ENCODE measurements around the gene IQSEC3.

Gene IQSEC3

GRCh38 chr12:155006-155405, 88.4 kb downstream of the IQSEC3 start:
- no peak for DNase-seq (ENCODE audit: low spot score)
- H3K79me1 ChIP-seq (ENCODE audit: low read depth, low read length): no peaks in the 10 kb centered on the region
- no peaks in the 10 kb centered on the region for H3K9me3 ChIP-seq (replicated peaks in 1 of 2; ENCODE audit: control insufficient read depth in 2 of 2, insufficient read depth in 1 of 2, low read depth in 1 of 2, low read length in 2 of 2)
- peaks cover 0 to 26% (median 0%) of the 10 kb centered on the region in 3 experiments for H3K27me3 ChIP-seq (ENCODE audit: control insufficient read depth in 3 of 3, insufficient read depth in 3 of 3, low read depth in 1 of 3, low read length in 3 of 3)
- H4K8ac ChIP-seq (ENCODE audit: low read depth, low read length): no peak overlapping the region
- no peak overlapping the region for H3K14ac ChIP-seq (ENCODE audit: low read length)
- H2AK5ac ChIP-seq (ENCODE audit: low read depth, low read length): no peak overlapping the region
- H2AFZ ChIP-seq (ENCODE audit: low read length): no peak overlapping the region
- no peak overlapping the region for H3K27ac ChIP-seq (replicated peaks; ENCODE audit: low read length)
- H3K9ac ChIP-seq (ENCODE audit: low read depth, low read length, poor library complexity): peak overlapping the region; percentile 9
- no peak overlapping the region for H3K23ac ChIP-seq (ENCODE audit: low read depth, low read length, poor library complexity)
- no peak overlapping the region for H2BK15ac ChIP-seq (ENCODE audit: low read length)
- no peak overlapping the region for H2BK120ac ChIP-seq (ENCODE audit: low read depth, low read length)
- no peaks in the 10 kb centered on the region for H3K36me3 ChIP-seq (replicated peaks in 1 of 2; ENCODE audit: control insufficient read depth in 2 of 2, insufficient read depth in 2 of 2, low read length in 2 of 2)
- no peak overlapping the region for H3K4me2 ChIP-seq (ENCODE audit: insufficient read depth, low read length, poor library complexity, severe bottlenecking)
- no CpG with 5 or more reads among the region's 9 CpGs for WGBS, 2 donors (ENCODE audit: extremely low coverage in 2 of 2, insufficient read length in 2 of 2, insufficient replicate concordance in 1 of 2)
- no peak overlapping the region for H2BK12ac ChIP-seq (ENCODE audit: low read length)
- H3K4me1 ChIP-seq (ENCODE audit: control insufficient read depth in 2 of 2, insufficient read depth in 1 of 2, low read depth in 1 of 2, low read length in 2 of 2): peaks cover 0 to 10% of the 10 kb centered on the region in 2 donors
- H3K4ac ChIP-seq (ENCODE audit: low read length): no peak overlapping the region
- no peak overlapping the region for H4K91ac ChIP-seq (ENCODE audit: low read depth, low read length, poor library complexity)
- peak overlapping the region; percentile 81 for H3K18ac ChIP-seq (ENCODE audit: low read length)
- no peak overlapping the region for H3K4me3 ChIP-seq (ENCODE audit: low read length in 2 of 2)
- peak overlapping the region; percentile 27 for H2BK5ac ChIP-seq (ENCODE audit: low read length)

- Histone ChIP-seq H2BK5ac (ENCODE audit: low read length) (no peak overlapping the region), H3K23ac (ENCODE audit: low read depth, low read length, poor library complexity) (peak overlapping the region; percentile 67), H3K36me3 (replicated peaks in 1 of 2; ENCODE audit: control insufficient read depth in 2 of 2, insufficient read depth in 2 of 2, low read length in 2 of 2) (no peaks in the 10 kb centered on the region), H3K9ac (ENCODE audit: low read depth, low read length, poor library complexity) (peak overlapping the region; percentile 63), H3K79me1 (ENCODE audit: low read depth, low read length) (no peaks in the 10 kb centered on the region), H4K91ac (ENCODE audit: low read depth, low read length, poor library complexity) (no peak overlapping the region), H2BK12ac (ENCODE audit: low read length) (no peak overlapping the region), H3K18ac (ENCODE audit: low read length) (no peak overlapping the region), H2BK15ac (ENCODE audit: low read length) (peak overlapping the region; percentile 30), H3K4me3 (ENCODE audit: low read length in 2 of 2) (no peak overlapping the region), H2AFZ (ENCODE audit: low read length) (no peak overlapping the region), H3K4me1 (ENCODE audit: control insufficient read depth in 2 of 2, insufficient read depth in 1 of 2, low read depth in 1 of 2, low read length in 2 of 2) (peaks cover 0 to 10% of the 10 kb centered on the region in 2 donors), H3K27me3 (ENCODE audit: control insufficient read depth in 3 of 3, insufficient read depth in 3 of 3, low read depth in 1 of 3, low read length in 3 of 3) (peaks cover 0 to 29% (median 0%) of the 10 kb centered on the region in 3 experiments), H2BK120ac (ENCODE audit: low read depth, low read length) (no peak overlapping the region), H3K27ac (replicated peaks; ENCODE audit: low read length) (no peak overlapping the region), H3K14ac (ENCODE audit: low read length) (no peak overlapping the region), H4K8ac (ENCODE audit: low read depth, low read length) (no peak overlapping the region), H3K4ac (ENCODE audit: low read length) (no peak overlapping the region), H2AK5ac (ENCODE audit: low read depth, low read length) (peak overlapping the region; percentile 51), H3K9me3 (replicated peaks in 1 of 2; ENCODE audit: control insufficient read depth in 2 of 2, insufficient read depth in 1 of 2, low read depth in 1 of 2, low read length in 2 of 2) (no peaks in the 10 kb centered on the region), H3K4me2 (ENCODE audit: insufficient read depth, low read length, poor library complexity, severe bottlenecking) (no peak overlapping the region)
- no CpG with 5 or more reads among the region's 8 CpGs for WGBS, 2 donors (ENCODE audit: extremely low coverage in 2 of 2, insufficient read length in 2 of 2, insufficient replicate concordance in 1 of 2)
- no peak for DNase-seq (ENCODE audit: low spot score)
Observed at GRCh38 chr12:155646-156045, 89.1 kb downstream of the IQSEC3 start.

GRCh38 chr12:156945-157344, 90.4 kb downstream of the IQSEC3 start:
- Histone ChIP-seq H3K23ac (ENCODE audit: low read depth, low read length, poor library complexity) (peak overlapping the region; percentile 50), H2AFZ (ENCODE audit: low read length) (no peak overlapping the region), H3K4me3 (ENCODE audit: low read length in 2 of 2) (no peak overlapping the region), H3K36me3 (replicated peaks in 1 of 2; ENCODE audit: control insufficient read depth in 2 of 2, insufficient read depth in 2 of 2, low read length in 2 of 2) (no peaks in the 10 kb centered on the region), H3K18ac (ENCODE audit: low read length) (peak overlapping the region; percentile 62), H4K91ac (ENCODE audit: low read depth, low read length, poor library complexity) (no peak overlapping the region), H3K27me3 (ENCODE audit: control insufficient read depth in 3 of 3, insufficient read depth in 3 of 3, low read depth in 1 of 3, low read length in 3 of 3) (peaks cover 0 to 26% (median 0%) of the 10 kb centered on the region in 3 experiments), H3K4me1 (ENCODE audit: control insufficient read depth in 2 of 2, insufficient read depth in 1 of 2, low read depth in 1 of 2, low read length in 2 of 2) (peaks cover 0 to 10% of the 10 kb centered on the region in 2 donors), H4K8ac (ENCODE audit: low read depth, low read length) (no peak overlapping the region), H2BK120ac (ENCODE audit: low read depth, low read length) (no peak overlapping the region), H3K9me3 (replicated peaks in 1 of 2; ENCODE audit: control insufficient read depth in 2 of 2, insufficient read depth in 1 of 2, low read depth in 1 of 2, low read length in 2 of 2) (no peaks in the 10 kb centered on the region), H3K14ac (ENCODE audit: low read length) (no peak overlapping the region), H2AK5ac (ENCODE audit: low read depth, low read length) (peak overlapping the region; percentile 53), H3K79me1 (ENCODE audit: low read depth, low read length) (no peaks in the 10 kb centered on the region), H2BK5ac (ENCODE audit: low read length) (no peak overlapping the region), H2BK12ac (ENCODE audit: low read length) (peak overlapping the region; percentile 14), H3K4me2 (ENCODE audit: insufficient read depth, low read length, poor library complexity, severe bottlenecking) (no peak overlapping the region), H3K4ac (ENCODE audit: low read length) (no peak overlapping the region), H2BK15ac (ENCODE audit: low read length) (no peak overlapping the region), H3K27ac (replicated peaks; ENCODE audit: low read length) (no peak overlapping the region), H3K9ac (ENCODE audit: low read depth, low read length, poor library complexity) (peak overlapping the region; percentile 24)
- DNase-seq (ENCODE audit: low spot score): no peak
- WGBS, 2 donors (ENCODE audit: extremely low coverage in 2 of 2, insufficient read length in 2 of 2, insufficient replicate concordance in 1 of 2): no CpG with 5 or more reads among the region's 13 CpGs

GRCh38 chr12:157644-158043, 91.1 kb downstream of the IQSEC3 start:
- WGBS, 2 donors (ENCODE audit: extremely low coverage in 2 of 2, insufficient read length in 2 of 2, insufficient replicate concordance in 1 of 2): no CpG with 5 or more reads among the region's 12 CpGs
- Histone ChIP-seq H2BK120ac (ENCODE audit: low read depth, low read length) (no peak overlapping the region), H3K4me2 (ENCODE audit: insufficient read depth, low read length, poor library complexity, severe bottlenecking) (no peak overlapping the region), H3K4ac (ENCODE audit: low read length) (no peak overlapping the region), H2AK5ac (ENCODE audit: low read depth, low read length) (peak overlapping the region; percentile 72), H2BK15ac (ENCODE audit: low read length) (no peak overlapping the region), H3K27ac (replicated peaks; ENCODE audit: low read length) (no peak overlapping the region), H3K23ac (ENCODE audit: low read depth, low read length, poor library complexity) (peak overlapping the region; percentile 32), H3K4me3 (ENCODE audit: low read length in 2 of 2) (no peak overlapping the region), H2BK12ac (ENCODE audit: low read length) (no peak overlapping the region), H3K14ac (ENCODE audit: low read length) (no peak overlapping the region), H2AFZ (ENCODE audit: low read length) (no peak overlapping the region), H4K8ac (ENCODE audit: low read depth, low read length) (no peak overlapping the region), H3K36me3 (replicated peaks in 1 of 2; ENCODE audit: control insufficient read depth in 2 of 2, insufficient read depth in 2 of 2, low read length in 2 of 2) (no peaks in the 10 kb centered on the region), H3K27me3 (ENCODE audit: control insufficient read depth in 3 of 3, insufficient read depth in 3 of 3, low read depth in 1 of 3, low read length in 3 of 3) (peaks cover 0 to 23% (median 0%) of the 10 kb centered on the region in 3 experiments), H3K9ac (ENCODE audit: low read depth, low read length, poor library complexity) (no peak overlapping the region), H3K79me1 (ENCODE audit: low read depth, low read length) (no peaks in the 10 kb centered on the region), H3K9me3 (replicated peaks in 1 of 2; ENCODE audit: control insufficient read depth in 2 of 2, insufficient read depth in 1 of 2, low read depth in 1 of 2, low read length in 2 of 2) (no peaks in the 10 kb centered on the region), H3K4me1 (ENCODE audit: control insufficient read depth in 2 of 2, insufficient read depth in 1 of 2, low read depth in 1 of 2, low read length in 2 of 2) (peaks cover 0 to 10% of the 10 kb centered on the region in 2 donors), H4K91ac (ENCODE audit: low read depth, low read length, poor library complexity) (no peak overlapping the region), H3K18ac (ENCODE audit: low read length) (no peak overlapping the region), H2BK5ac (ENCODE audit: low read length) (no peak overlapping the region)
- DNase-seq (ENCODE audit: low spot score): no peak

Measured in neuronal stem cell (in vitro differentiated cells).